ENCODE results near the gene ZNF582.
"Not testable (repeated sequence)": the region's sequence is repeated elsewhere in the genome, so short reads cannot be mapped to it uniquely, and the experiment has no call there.

The ZNF582 gene

DNA sequence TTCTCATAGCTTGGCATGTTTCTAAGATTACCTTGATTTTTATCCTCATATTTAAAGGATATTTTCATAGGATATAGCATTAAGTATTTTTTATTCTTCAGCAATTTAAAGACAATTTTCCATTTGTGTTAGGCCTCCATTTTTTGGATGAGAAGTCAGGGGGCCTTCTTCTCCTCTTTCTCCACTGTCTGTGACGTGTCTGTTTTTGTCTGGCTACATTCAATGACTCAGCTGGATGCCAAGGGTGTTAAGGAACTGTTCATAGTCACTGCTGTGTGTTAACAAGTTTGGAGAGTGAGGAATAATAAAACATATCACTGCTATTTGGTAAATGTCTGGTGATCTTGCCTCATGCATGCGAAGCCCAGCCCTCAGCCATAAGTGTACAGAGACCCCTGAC, 36.4 kb downstream of the ZNF582 start:
- Histone ChIP-seq H3K27ac (no peak overlapping the region), H3K4me3 (no peak overlapping the region)

DNA sequence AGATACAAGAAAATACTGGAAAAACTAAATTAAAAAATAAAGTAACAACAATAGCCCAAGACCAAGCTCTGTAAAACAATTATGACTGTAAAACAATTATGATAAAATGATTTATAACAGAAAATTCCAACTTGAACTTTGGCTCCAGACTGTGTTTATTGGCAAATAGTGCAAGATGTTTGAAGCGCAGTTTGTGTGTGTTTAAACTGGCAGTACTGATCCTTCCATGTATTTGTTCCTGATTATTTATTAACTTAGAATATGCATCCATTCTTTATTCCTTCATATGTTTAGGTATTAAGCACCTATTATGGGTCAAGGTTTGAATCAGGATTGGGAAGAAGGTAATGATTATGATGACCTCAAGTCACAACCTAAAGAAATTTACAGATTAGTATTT, 37.8 kb downstream of the ZNF582 start:
- no peak overlapping the region for H3K27ac ChIP-seq
- H3K4me3 ChIP-seq: no peak overlapping the region

DNA sequence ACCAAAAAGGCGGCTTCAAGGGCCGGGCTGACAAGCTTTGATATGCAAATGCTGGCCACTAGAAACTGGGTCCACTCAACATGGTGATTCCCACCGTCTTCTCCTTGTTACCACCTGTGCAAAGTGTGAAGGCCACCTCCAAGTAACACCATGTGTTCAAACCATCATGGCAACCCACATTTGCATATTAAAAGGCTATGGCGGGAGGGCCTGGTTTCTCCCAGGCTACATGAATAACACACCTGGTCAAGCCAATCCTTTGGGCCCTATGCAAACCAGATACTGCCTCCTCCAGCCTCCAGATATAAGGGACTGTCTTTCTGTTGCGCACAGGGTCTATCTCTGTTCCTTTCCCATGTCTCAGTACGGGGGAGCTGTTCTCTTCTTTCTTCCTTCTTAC, 42.1 kb downstream of the ZNF582 start:
- H3K4me3 ChIP-seq: no peak overlapping the region
- no peak overlapping the region for H3K27ac ChIP-seq

DNA sequence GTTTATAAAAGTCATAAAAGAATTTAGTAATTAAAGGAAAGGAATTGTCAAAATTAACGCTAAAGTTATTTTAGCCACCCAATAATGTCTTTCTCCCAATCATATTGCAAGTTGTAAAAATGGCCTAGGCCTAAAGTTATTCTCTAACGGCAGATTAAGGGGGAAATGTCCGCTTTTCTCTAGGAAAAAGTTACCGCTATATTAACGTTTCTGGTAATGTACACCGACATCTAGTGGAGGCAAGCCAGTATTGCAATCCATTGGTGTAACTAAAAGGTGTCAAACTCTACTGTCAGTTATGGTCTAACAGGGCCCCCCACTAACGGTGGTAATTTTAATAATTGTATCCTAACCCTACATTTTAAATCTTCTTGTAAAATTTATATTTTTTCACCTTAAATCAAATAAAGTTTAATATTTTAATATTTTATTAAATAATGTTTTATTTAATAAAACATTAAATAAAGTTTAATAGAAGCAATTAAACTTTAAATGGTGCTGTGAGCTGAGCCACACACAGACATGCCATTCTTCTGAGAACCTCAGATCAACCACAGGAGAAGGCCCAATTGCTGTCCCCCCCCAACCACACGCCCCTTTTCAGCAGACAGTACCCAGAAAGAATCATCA, 42.8 kb downstream of the ZNF582 start:
- no peak overlapping the region for H3K4me3 ChIP-seq

DNA sequence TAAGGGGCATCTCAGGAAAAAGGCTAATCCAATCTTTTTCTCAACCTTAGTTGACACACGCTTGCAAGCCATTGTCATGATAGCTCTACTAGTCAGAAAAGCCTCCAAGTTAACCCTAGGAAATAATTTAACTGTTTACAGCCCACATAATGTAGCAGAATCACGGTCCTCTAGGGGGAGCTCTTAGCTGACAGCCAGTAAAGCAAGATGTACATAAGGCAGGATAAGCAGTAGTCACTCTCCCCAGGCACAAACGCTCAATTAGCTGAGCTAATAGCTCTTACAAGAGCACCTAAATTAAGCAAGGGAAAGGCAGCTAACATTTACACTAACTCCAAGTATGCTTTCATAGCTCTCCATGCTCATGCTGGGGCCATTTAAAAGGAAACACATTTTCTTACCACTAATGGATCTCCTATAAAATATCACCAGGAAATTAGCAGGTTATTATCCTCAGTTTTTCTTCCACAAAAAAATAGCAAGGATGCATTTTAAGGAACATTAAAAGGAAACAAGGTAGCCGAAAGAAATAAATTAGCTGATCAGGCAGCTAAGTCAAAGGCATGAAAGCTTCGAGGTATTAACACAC, 45.0 kb downstream of the ZNF582 start:
- Histone ChIP-seq H3K27ac (no peak overlapping the region), H3K4me3 (no peak overlapping the region)

More for the DNA sequence above, 42.8 kb downstream of the ZNF582 start:
- H3K27ac ChIP-seq: no peak overlapping the region

DNA sequence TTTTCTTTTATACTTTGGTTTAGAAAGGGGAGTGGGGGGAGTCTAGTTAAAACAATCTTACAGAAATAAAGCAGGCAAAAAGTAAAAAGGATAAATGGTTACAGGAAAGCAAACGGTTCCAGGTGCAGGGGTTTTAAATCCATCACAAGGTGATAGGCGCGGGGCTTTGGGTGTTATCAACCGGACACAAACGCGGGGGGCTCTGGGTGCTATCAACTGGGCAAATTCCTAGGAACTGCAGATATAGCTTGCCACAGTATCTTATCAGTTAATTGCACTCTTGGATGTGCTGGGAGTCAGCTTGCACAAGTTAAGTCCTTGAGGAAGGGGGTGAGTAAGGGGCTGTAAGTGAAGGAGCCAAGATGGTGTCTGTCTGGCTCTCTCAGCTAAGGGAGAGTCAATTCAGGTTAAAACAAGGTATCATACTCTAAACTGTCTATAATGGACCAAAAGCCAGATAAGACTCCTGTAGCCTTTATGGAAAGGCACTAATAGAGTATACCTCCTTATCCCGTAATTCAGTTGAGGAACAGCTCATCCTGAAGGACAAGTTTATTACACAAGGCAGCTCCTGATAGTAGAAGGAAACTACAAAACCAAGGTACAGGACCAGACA, 46.1 kb downstream of the ZNF582 start:
- H3K4me3 ChIP-seq: no peak overlapping the region
- no peak overlapping the region for H3K27ac ChIP-seq

DNA sequence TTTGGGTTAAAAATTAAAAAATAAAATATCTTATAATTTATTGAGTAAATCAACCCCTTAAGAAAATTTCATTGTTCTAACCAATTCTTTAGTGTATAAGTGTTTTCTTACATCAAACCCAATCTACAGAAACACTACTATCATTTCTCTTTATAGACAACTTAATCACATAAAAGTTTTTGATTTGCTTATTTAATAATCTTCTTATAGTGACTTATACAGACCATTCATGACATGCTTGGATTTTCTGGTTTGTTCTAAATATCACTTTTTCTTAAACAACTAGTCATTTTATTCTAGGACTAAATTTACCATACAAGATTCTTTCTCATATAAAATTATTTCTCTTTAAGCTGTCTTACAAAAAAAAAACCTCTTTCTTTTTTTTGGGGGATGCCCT, 51.4 kb downstream of the ZNF582 start:
- Histone ChIP-seq H3K27ac (no peak overlapping the region), H3K4me3 (no peak overlapping the region)

DNA sequence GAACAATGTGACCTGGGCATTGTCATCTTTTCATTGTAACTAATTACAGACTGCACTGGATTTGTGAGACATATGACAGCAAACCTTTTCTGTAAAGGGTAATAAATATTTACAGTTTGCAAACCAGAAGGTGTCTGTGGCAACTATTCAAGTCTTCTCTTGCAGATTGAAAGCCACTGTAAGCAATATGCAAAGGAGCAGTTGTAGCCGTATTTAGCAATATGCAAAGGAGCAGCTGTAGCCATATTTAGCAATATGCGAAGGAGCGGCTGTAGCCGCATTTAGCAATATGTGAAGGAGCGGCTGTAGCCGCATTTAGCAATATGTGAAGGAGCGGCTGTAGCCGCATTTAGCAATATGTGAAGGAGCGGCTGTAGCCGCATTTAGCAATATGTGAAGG, 54.3 kb downstream of the ZNF582 start:
- not testable (repeated sequence) for H3K27ac ChIP-seq, H3K4me3 ChIP-seq

DNA sequence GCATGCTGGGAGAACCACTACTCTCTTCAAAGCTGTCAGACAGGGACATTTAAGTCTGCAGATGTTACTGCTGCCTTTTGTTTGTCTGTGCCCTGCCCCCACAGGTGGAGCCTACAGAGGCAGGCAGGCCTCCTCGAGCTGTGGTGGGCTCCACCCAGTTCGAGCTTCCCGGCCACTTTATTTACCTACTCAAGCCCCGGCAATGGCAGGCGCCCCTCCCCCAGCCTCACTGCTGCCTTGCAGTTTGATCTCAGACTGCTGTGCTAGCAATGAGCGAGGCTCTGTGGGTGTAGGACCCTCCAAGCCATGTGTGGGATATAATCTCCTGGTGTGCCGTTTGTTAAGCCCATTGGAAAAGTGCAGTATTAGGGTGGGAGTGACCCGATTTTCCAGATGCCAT, 56.3 kb downstream of the ZNF582 start:
- H3K4me3 ChIP-seq, H3K27ac ChIP-seq: not testable (repeated sequence)

DNA sequence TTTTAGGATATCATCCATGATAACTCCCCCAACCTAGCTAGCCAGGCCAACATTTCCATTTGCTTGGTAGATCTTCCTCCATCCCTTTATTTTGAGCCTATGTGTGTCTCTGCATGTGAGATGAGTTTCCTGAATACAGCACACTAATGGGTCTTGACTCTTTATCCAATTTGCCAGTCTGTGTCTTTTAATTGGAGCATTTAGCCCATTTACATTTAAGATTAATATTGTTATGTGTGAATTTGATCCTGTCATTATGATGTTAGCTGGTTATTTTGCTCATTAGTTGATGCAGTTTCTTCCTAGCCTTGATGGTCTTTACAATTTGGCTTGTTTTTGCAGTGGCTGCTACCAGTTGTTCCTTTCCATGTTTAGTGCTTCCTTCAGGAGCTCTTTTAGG, 58.0 kb downstream of the ZNF582 start:
- H3K4me3 ChIP-seq, H3K27ac ChIP-seq: not testable (repeated sequence)

DNA sequence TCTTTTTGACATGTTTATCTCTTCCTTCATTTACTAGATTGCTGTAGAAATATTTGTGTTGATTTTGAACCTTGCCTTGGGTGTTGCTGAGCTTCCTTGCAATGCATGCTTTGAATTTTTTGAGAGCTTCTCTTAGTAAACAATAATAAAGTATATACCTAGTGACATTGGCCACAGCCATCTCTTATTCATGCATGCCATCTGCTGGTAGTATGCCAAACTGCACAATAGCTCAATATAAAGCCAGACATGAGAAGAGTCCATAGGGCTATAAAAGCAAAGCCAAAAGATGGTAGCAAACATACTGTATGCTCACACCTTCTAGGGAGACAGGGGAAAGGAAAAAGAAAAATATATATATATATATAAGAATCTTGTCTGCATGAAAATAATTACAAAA, 59.8 kb downstream of the ZNF582 start:
- H3K4me3 ChIP-seq: no peak overlapping the region

More for the DNA sequence above, 59.8 kb downstream of the ZNF582 start:
- H3K27ac ChIP-seq: no peak overlapping the region
